GM19324 (cell line): ENCODE data around the gene GNAS-AS1.

ENCODE experiments used
- ATAC-seq: cut with Tn5 transposase; IDR thresholded peaks from one replicate; pipeline ENCODE4 v1.9.1; 2021; ENCODE audit warnings: mild to moderate bottlenecking, moderate library complexity; ENCODE audit not compliant: unreplicated experiment, low FRiP score

GNAS-AS1 gene

GRCh38 chr20:58787211-58788005 is 63.3 kb downstream of the GNAS-AS1 start:
- ATAC-seq: no peak

DNA sequence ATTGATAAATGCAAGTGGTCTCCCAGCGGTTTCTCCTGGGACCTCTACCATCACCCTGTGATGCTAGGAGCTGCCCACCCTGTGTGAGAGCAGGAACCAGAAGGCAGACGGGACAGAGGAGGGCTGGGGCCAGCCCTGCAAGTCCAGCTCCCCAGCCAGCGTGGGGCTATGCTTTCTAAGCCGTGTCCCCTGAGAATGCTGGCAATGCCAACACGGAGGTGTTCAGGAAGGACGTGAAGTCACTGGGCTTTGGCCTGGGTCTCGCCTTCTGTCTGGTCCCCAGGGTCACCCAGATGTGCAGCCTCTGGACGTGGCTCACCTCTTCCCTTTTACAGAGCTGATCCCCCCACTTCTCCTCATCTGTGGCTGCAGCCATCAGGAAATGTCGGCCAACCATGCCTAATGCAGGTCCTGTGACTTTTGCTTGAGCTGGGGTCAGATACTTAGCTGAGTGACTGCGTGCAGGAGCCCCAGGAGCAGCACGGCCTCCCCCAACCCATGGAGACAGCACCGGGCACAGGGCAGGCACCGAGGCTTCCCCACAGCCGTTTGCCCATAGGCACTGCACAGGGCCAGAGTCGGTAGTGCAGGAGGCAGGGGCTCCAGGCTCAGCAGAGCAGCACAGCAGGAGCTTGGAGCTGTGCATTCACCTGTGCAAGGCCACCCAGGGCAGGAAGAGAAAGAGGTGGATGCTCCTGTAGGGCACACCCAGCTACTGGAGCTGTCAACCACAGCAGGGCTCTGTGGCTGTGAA is 66.2 kb downstream of the GNAS-AS1 start:
- ATAC-seq: no peak

GRCh38 chr20:58783511-58784011 is 67.1 kb downstream of the GNAS-AS1 start:
- ATAC-seq: no peak

GRCh38 chr20:58781138-58781537 is 69.6 kb downstream of the GNAS-AS1 start:
- ATAC-seq: no peak

DNA sequence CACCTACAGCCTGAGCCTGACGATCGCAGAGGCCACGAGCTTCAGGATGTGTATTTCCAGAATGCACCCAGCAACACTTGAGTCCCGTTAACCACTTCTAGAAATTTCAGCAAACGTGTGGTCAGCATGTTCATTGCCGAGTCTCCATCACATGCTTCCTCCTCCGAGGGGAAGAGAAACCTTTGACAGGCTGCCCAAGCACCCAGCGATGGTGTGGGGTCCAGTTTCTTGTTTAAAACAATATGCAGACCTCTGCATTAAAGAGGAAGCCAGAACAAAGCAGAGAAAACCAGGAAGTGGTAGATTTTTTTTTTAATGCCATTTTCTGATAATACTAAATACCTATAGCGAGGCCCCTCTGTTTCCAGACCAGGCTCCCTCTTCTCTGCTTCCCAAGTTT is 71.9 kb downstream of the GNAS-AS1 start:
- no peak for ATAC-seq

- no peak for ATAC-seq
Observed at GRCh38 chr20:58777657-58778056, 73.0 kb downstream of the GNAS-AS1 start.

- ATAC-seq: no peak
Observed at GRCh38 chr20:58776109-58776508, 74.6 kb downstream of the GNAS-AS1 start.

- ATAC-seq: no peak
Observed at GRCh38 chr20:58775371-58775770, 75.3 kb downstream of the GNAS-AS1 start.

GRCh38 chr20:58774667-58775263 is 75.9 kb downstream of the GNAS-AS1 start:
- ATAC-seq: no peak

- ATAC-seq: no peak
Observed at GRCh38 chr20:58774214-58774613, 76.5 kb downstream of the GNAS-AS1 start.

DNA sequence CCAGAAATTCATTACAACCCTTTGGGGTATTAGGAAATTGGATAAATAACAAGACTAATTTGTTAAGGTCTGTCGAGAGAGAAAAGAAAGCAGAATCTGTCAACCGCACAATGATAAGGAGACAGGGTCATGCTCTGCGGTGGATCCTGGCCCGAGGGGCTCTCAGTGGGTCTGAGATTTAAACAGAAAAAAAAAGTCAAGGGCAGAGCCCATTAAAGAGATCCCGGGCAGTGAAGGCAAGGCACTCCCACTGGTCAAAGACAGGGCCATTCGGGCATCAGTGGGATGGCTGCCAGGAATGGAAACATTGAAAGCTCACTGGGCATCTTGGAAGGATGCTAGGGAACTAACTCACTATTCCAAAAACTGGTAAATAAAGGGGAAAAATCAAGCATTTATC is 77.9 kb downstream of the GNAS-AS1 start:
- ATAC-seq: no peak
